ENCODE measurements around the gene CABLES1.

GRCh38 chr18:23282437-23282781, 147.1 kb downstream of the CABLES1 start:
- TF ChIP-seq POLR2A (IDR thresholded peaks at IDR 0.05) (no peak), CTCF (IDR thresholded peaks at IDR 0.05) (no peak)

Measured in adrenal gland (tissue), 5 donors.